K562 (cell line): ENCODE results near the gene MUC5AC. TPM values are rescaled to one million over a fixed set of nuclear protein-coding genes. Genes with fewer than 3 reads are reported as not detected.

Source experiments
- ATAC-seq: fragments of 200-7000 bp; cut with Tn5 transposase; 3 replicates; pipeline ENCODE4 v1.9.1; 2020; ENCODE audit warnings: moderate library complexity
- BruUV-seq: library from RNA; stranded (reverse); fragments of 400-500 nt; replicated peaks from 2 replicates; lab custom pipeline; 2021; lab: Mats Ljungman, UMichigan
- CTCF ChIA-PET: fragments of 300-600 bp; formaldehyde crosslinking; extraction: SDS; loops from one replicate; lab custom pipeline; 2021; ENCODE audit warnings: low intra/inter-chr PET ratio; lab: Yijun Ruan, JAX
- POLR2A ChIA-PET: fragments of 300-600, 350-650 bp; sonication (Branson Sonifier 250); formaldehyde crosslinking; extraction: SDS; loops from one replicate; lab custom pipeline; 2021; ENCODE audit warnings: antibody characterized with exemption, inconsistent platforms; lab: Yijun Ruan, JAX
- DNase-seq, 4 experiments: peaks; one replicate each; pipeline versions ENCODE4 v3.0.0 to v3.0.0-alpha.2; 2011 to 2018; ENCODE audit warnings: low spot score in 3 of 4, mixed read lengths in 3 of 4; ENCODE audit errors: extremely low read depth in 1 of 4
- FAIRE-seq: peaks from 2 replicates; lab custom pipeline; 2011; peaks lifted over from hg19 to GRCh38; lab: Jason Lieb, UNC
- H2AFZ ChIP-seq: 2 replicates; pipeline ENCODE4 v1.6.0; 2011; ENCODE audit warnings: low read depth, low read length, control low read depth, inconsistent platforms
- H3K27ac ChIP-seq: fragments of 200-600 bp; 3 replicates; pipeline ENCODE4 v1.8.0; 2011; ENCODE audit warnings: low read depth, mild to moderate bottlenecking, control low read depth, inconsistent platforms, low read length, moderate library complexity, mixed read lengths; ENCODE audit errors: extremely low read depth
- H3K27me3 ChIP-seq, 2 experiments: fragments of 300-600 bp in 1 of 2; 2 replicates in 1 of 2; 3 replicates in 1 of 2; pipeline versions ENCODE4 v1.6.0 to v1.8.0; 2011; ENCODE audit warnings: inconsistent platforms in 2 of 2, low read length in 2 of 2, mild to moderate bottlenecking in 1 of 2, mixed read lengths in 1 of 2, moderate library complexity in 1 of 2; ENCODE audit not compliant: control insufficient read depth in 2 of 2, insufficient read depth in 2 of 2
- H3K36me3 ChIP-seq: fragments of 300-600 bp; 3 replicates; pipeline ENCODE4 v1.8.0; 2011; ENCODE audit warnings: mild to moderate bottlenecking, low read length, inconsistent platforms; ENCODE audit not compliant: control insufficient read depth, insufficient read depth
- H3K4me1 ChIP-seq, 2 experiments: fragments of 200-600 bp in 1 of 2; replicated peaks in 1 of 2; 2 replicates in 1 of 2; 3 replicates in 1 of 2; pipeline versions ENCODE4 v1.5.1 to v1.8.0; 2011; ENCODE audit warnings: inconsistent platforms in 2 of 2, low read length in 2 of 2, mild to moderate bottlenecking in 1 of 2, mixed read lengths in 1 of 2, moderate library complexity in 1 of 2; ENCODE audit not compliant: control insufficient read depth in 2 of 2, insufficient read depth in 2 of 2
- H3K4me2 ChIP-seq: 2 replicates; pipeline ENCODE4 v1.6.1; 2011; ENCODE audit warnings: low read length, control low read depth, inconsistent platforms, mixed read lengths; ENCODE audit not compliant: insufficient read depth
- H3K4me3 ChIP-seq: fragments of 200-600 bp; sonication (generic), shearing (Covaris generic); 2 replicates; pipeline ENCODE4 v1.5.1; 2016; ENCODE audit warnings: control low read depth, inconsistent platforms
- H3K79me2 ChIP-seq: fragments of 200-600 bp; 3 replicates; pipeline ENCODE4 v1.8.0; 2011; ENCODE audit warnings: low read length, inconsistent platforms; ENCODE audit not compliant: control insufficient read depth, insufficient read depth
- H3K9ac ChIP-seq, 2 experiments: 2 replicates each; pipeline versions ENCODE4 v1.6.0 to v1.6.1; 2011; ENCODE audit warnings: low read depth in 2 of 2, low read length in 2 of 2, control low read depth in 1 of 2, inconsistent platforms in 1 of 2, mild to moderate bottlenecking in 1 of 2, mixed read lengths in 1 of 2; ENCODE audit not compliant: insufficient read depth in 1 of 2
- H3K9me1 ChIP-seq: one replicate; pipeline ENCODE4 v1.6.0; 2011; ENCODE audit warnings: inconsistent platforms, mild to moderate bottlenecking, low read length, moderate library complexity; ENCODE audit not compliant: control insufficient read depth, insufficient read depth
- H3K9me3 ChIP-seq: replicated peaks from 2 replicates; pipeline ENCODE4 v1.5.1; 2011; ENCODE audit warnings: low read depth, low read length, inconsistent platforms; ENCODE audit not compliant: control insufficient read depth, insufficient read depth
- H4K20me1 ChIP-seq: replicated peaks from 2 replicates; pipeline ENCODE4 v1.6.1; 2011; ENCODE audit warnings: low read length, inconsistent platforms, mixed read lengths; ENCODE audit not compliant: control insufficient read depth, insufficient read depth
- BRD4 ChIP-seq: fragments of 200-600 bp; sonication (generic); IDR thresholded peaks from 2 replicates; pipeline ENCODE4 v1.6.1; 2017; ENCODE audit warnings: inconsistent platforms
- ERF ChIP-seq: fragments of 450-650 bp; formaldehyde crosslinking; IDR thresholded peaks from 2 replicates; pipeline ENCODE4 v1.4.0; 2020; ENCODE audit warnings: mild to moderate bottlenecking, mixed read lengths
- GABPB1 ChIP-seq: sonication (generic); formaldehyde crosslinking; IDR thresholded peaks from 2 replicates; pipeline ENCODE4 v1.8.0; 2022; ENCODE audit warnings: mild to moderate bottlenecking, missing genetic modification reagents
- GATA2 ChIP-seq: sonication (generic); formaldehyde crosslinking; IDR thresholded peaks from 2 replicates; pipeline ENCODE4 v1.4.0; 2020; ENCODE audit warnings: mild to moderate bottlenecking, missing genetic modification reagents
- HMG20B ChIP-seq: fragments of 250-450 bp; sonication (Bioruptor Pico); IDR thresholded peaks from 2 replicates; pipeline ENCODE4 v1.5.0; 2021; ENCODE audit warnings: mild to moderate bottlenecking
- KLF13 ChIP-seq: fragments of 450-650 bp; IDR thresholded peaks from 2 replicates; pipeline ENCODE4 v1.6.1; 2016; ENCODE audit warnings: missing genetic modification characterization, low read depth, mild to moderate bottlenecking, missing compliant biosample characterization, moderate library complexity, borderline replicate concordance
- MCM3 ChIP-seq: fragments of 450-650 bp; IDR thresholded peaks from 2 replicates; pipeline ENCODE4 v1.6.1; 2016
- POLR2B ChIP-seq: fragments of 450-650 bp; IDR thresholded peaks from 2 replicates; pipeline ENCODE4 v1.6.1; 2018; ENCODE audit warnings: low read depth; ENCODE audit not compliant: partially characterized antibody
- U2AF2 ChIP-seq: fragments of 200-400 bp; formaldehyde crosslinking; optimal IDR thresholded peaks from 2 replicates; pipeline ENCODE3; 2017; ENCODE audit warnings: low read depth, mild to moderate bottlenecking, low read length
- ZKSCAN1 ChIP-seq: fragments of 150-350 bp; IDR thresholded peaks from 2 replicates; pipeline ENCODE4 v1.6.1; 2016; ENCODE audit warnings: low read depth, low read length
- ZNF280B ChIP-seq: fragments of 250-450 bp; sonication (Bioruptor Pico); IDR thresholded peaks from 2 replicates; pipeline ENCODE4 v1.5.1; 2021; ENCODE audit warnings: mild to moderate bottlenecking
- ZNF408 ChIP-seq: fragments of 250-450 bp; sonication (Bioruptor Pico); IDR thresholded peaks from 2 replicates; pipeline ENCODE4 v1.4.0; 2020; ENCODE audit warnings: low read depth, mild to moderate bottlenecking, moderate library complexity
- ZNF57 ChIP-seq: fragments of 450-650 bp; formaldehyde crosslinking; IDR thresholded peaks from 2 replicates; pipeline ENCODE4 v1.4.0; 2020; ENCODE audit warnings: mild to moderate bottlenecking, moderate library complexity
- ZNF785 ChIP-seq: fragments of 250-450 bp; sonication (Bioruptor Pico); IDR thresholded peaks from 2 replicates; pipeline ENCODE4 v1.4.0; 2020; ENCODE audit warnings: mild to moderate bottlenecking
- WGBS: fragments of 100-300 bp; shearing (Covaris generic); methylation state at CpG from one replicate; pipeline ENCODE4 v1.1.6; 2016; ENCODE audit warnings: low coverage, mixed read lengths; ENCODE audit not compliant: insufficient coverage; ENCODE audit errors: missing lambda C conversion rate; 5-methylcytosine and 5-hydroxymethylcytosine counted together
- in situ Hi-C: fragments of 300-500 bp; cut with MboI; formaldehyde crosslinking; loops from 4 replicates; pipeline ENCODE4 v1.15.0; 2018; ENCODE audit warnings: inconsistent platforms, mixed read lengths
- intact Hi-C: fragments of 100-400 bp; cut with micrococcal nuclease; formaldehyde crosslinking; loops from 2 replicates; pipeline ENCODE4 v1.14.2; 2022
- polyA plus RNA-seq, 8 experiments: library from polyadenylated mRNA; depleted of rRNA in 4 of 8; stranded (reverse) in 5 of 8; unstranded in 3 of 8; fragments of >200 nt; fragmentation: Nextera tagmentation in 2 of 8; fragmentation: Illumina TruSeq in 1 of 8; extraction: Ambion mirVana in 2 of 8; extraction: Trizol in 1 of 8; gene quantifications; 2 replicates each; pipeline versions ENCODE4 v1.2.1 to v1.2.3, GENCODE V29; 2011 to 2014; ENCODE audit warnings: inconsistent platforms in 1 of 8, missing spikeins in 1 of 8
- total RNA-seq, 7 experiments: library from RNA; depleted of rRNA in 6 of 7; stranded (reverse); fragments of >200 nt in 6 of 7; fragmentation: Illumina TruSeq in 2 of 7; extraction: Trizol in 2 of 7; gene quantifications; 2 replicates each; pipeline versions ENCODE4 v1.2.1 to v1.2.3, GENCODE V29; 2011 to 2021; ENCODE audit warnings: low replicate concordance in 1 of 7
- TF ChIP-seq, protein P1 (sequence below): fragments of 450-650 bp; formaldehyde crosslinking; IDR thresholded peaks from 2 replicates; pipeline ENCODE4 v1.4.0; 2022; ENCODE audit warnings: mild to moderate bottlenecking, moderate library complexity

The MUC5AC gene
- total and polyA plus RNA-seq, 9 of the 15 experiments (the other 6 are each of a cell fraction or from before 2014, with no cell fraction given), result not detected

GRCh38 chr11:1194231-1194976 is 36.7 kb downstream of the MUC5AC start:
- intact Hi-C loops, result no loop called here
- WGBS, result 65% methylated on average over 29 of the region's 59 CpGs
- H3K27ac ChIP-seq, result no peak overlapping the region

GRCh38 chr11:1194977-1195681 is 37.4 kb downstream of the MUC5AC start:
- POLR2A ChIA-PET, result no interaction called here
- peaks cover 6 to 29% of the 10 kb centered on the region in 2 experiments; a peak in 4 of 5 replicates for H3K27me3 ChIP-seq
- BruUV-seq, result no TSS peak
- WGBS, result 25% methylated on average over 24 of the region's 32 CpGs
- H3K4me3 ChIP-seq, result no peak overlapping the region
- CTCF ChIA-PET, result no interaction called here
- no peaks in the 10 kb centered on the region for H3K9me1 ChIP-seq
- no peak for ATAC-seq
- intact Hi-C loops (no loop called here), in situ Hi-C loops (no loop called here)
- H4K20me1 ChIP-seq, result no peaks in the 10 kb centered on the region
- no peaks in the 10 kb centered on the region for H3K9me3 ChIP-seq
- no peak overlapping the region for H2AFZ ChIP-seq
- no peak for FAIRE-seq
- no peak overlapping the region for H3K9ac ChIP-seq
- no peak overlapping the region for H3K27ac ChIP-seq
- no peaks in the 10 kb centered on the region for H3K79me2 ChIP-seq
- H3K4me1 ChIP-seq, result peaks cover 0 to 35% of the 10 kb centered on the region in 2 experiments; a peak in 1 of 5 replicates
- no peak overlapping the region for H3K4me2 ChIP-seq
- DNase-seq, result peak in 1 of 4 experiments; percentile 0
- H3K36me3 ChIP-seq, result no peaks in the 10 kb centered on the region
- no peak for TF ChIP-seq HMG20B
- TF ChIP-seq BRD4, result no peak
- TF ChIP-seq ZNF785, result no peak
- no peak for TF ChIP-seq POLR2B
- TF ChIP-seq KLF13 (tag), result no peak
- no peak for TF ChIP-seq ZKSCAN1
- TF ChIP-seq, protein P1, sequence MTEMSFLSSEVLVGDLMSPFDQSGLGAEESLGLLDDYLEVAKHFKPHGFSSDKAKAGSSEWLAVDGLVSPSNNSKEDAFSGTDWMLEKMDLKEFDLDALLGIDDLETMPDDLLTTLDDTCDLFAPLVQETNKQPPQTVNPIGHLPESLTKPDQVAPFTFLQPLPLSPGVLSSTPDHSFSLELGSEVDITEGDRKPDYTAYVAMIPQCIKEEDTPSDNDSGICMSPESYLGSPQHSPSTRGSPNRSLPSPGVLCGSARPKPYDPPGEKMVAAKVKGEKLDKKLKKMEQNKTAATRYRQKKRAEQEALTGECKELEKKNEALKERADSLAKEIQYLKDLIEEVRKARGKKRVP, result no peak
- no peak for TF ChIP-seq MCM3
- TF ChIP-seq ZNF280B, result no peak
- no peak for TF ChIP-seq GABPB1 (CRISPR knock-in tag)
- TF ChIP-seq ZNF408 (CRISPR knock-in tag), result no peak
- no peak for TF ChIP-seq ZNF57 (CRISPR knock-in tag)

More at GRCh38 chr11:1194231-1194976, 36.7 kb downstream of the MUC5AC start:
- TF ChIP-seq ERF (CRISPR knock-in tag) (no peak), GATA2 (no peak), U2AF2 (no peak)
- no peak overlapping the region for H3K4me2 ChIP-seq
- POLR2A ChIA-PET, result no interaction called here
- no peaks in the 10 kb centered on the region for H3K9me3 ChIP-seq
- ATAC-seq (no peak), DNase-seq (no peak), FAIRE-seq (no peak)
- no peak overlapping the region for H3K4me3 ChIP-seq
- H3K9me1 ChIP-seq, result no peaks in the 10 kb centered on the region
- CTCF ChIA-PET, result no interaction called here
- BruUV-seq, result no TSS peak
- H3K79me2 ChIP-seq, result no peaks in the 10 kb centered on the region
- no peak overlapping the region for H2AFZ ChIP-seq
- H3K4me1 ChIP-seq, result peaks cover 0 to 28% of the 10 kb centered on the region in 2 experiments; a peak in 1 of 5 replicates
- no peaks in the 10 kb centered on the region for H3K36me3 ChIP-seq
- peaks cover 4 to 22% of the 10 kb centered on the region in 2 experiments; a peak in 4 of 5 replicates for H3K27me3 ChIP-seq
- H3K9ac ChIP-seq, result no peak overlapping the region
- in situ Hi-C loops, result no loop called here
- no peaks in the 10 kb centered on the region for H4K20me1 ChIP-seq
